Smooth muscle cell (in vitro differentiated cells): ENCODE results near the gene HEBP1. TPM values are rescaled to one million over a fixed set of nuclear protein-coding genes. Genes with fewer than 3 reads are reported as not detected.

Experiments used
- DNase-seq: peaks from one replicate; lab custom pipeline; 2025; ENCODE audit not compliant: unreplicated experiment; lab: John Stamatoyannopoulos, UW
- H2AFZ ChIP-seq: fragments of 200-600 bp; sonication (generic); 2 replicates; pipeline ENCODE4 v1.6.0; 2016; ENCODE audit warnings: antibody characterized with exemption, low read depth, mild to moderate bottlenecking
- H3F3A ChIP-seq: fragments of 200-600 bp; sonication (generic); 2 replicates; pipeline ENCODE4 v1.6.0; 2017; ENCODE audit warnings: antibody characterized with exemption, low read depth
- H3K27ac ChIP-seq: fragments of 200-600 bp; sonication (generic); 2 replicates; pipeline ENCODE4 v1.5.1; 2016; ENCODE audit warnings: low read depth, mild to moderate bottlenecking
- H3K27me3 ChIP-seq: fragments of 200-600 bp; sonication (generic); 2 replicates; pipeline ENCODE4 v1.6.1; 2016; ENCODE audit warnings: low read depth, mild to moderate bottlenecking
- H3K36me3 ChIP-seq: fragments of 200-600 bp; sonication (generic); 2 replicates; pipeline ENCODE4 v1.5.1; 2016; ENCODE audit warnings: low read depth
- H3K4me1 ChIP-seq: fragments of 200-600 bp; sonication (generic); 2 replicates; pipeline ENCODE4 v1.5.1; 2016; ENCODE audit warnings: low read depth
- H3K4me2 ChIP-seq: fragments of 200-600 bp; sonication (generic); 2 replicates; pipeline ENCODE4 v1.6.0; 2016; ENCODE audit warnings: mild to moderate bottlenecking
- H3K4me3 ChIP-seq: fragments of 200-600 bp; sonication (generic); 2 replicates; pipeline ENCODE4 v1.5.1; 2016; ENCODE audit warnings: mild to moderate bottlenecking
- H3K79me2 ChIP-seq: fragments of 200-600 bp; sonication (generic); 2 replicates; pipeline ENCODE4 v1.6.0; 2016; ENCODE audit warnings: low read depth, mild to moderate bottlenecking
- H3K9ac ChIP-seq: fragments of 200-600 bp; sonication (generic); 2 replicates; pipeline ENCODE4 v1.6.0; 2016; ENCODE audit warnings: low read depth
- H3K9me3 ChIP-seq: fragments of 200-600 bp; sonication (generic); replicated peaks from 2 replicates; pipeline ENCODE4 v1.5.1; 2016; ENCODE audit warnings: low read depth
- H4K20me1 ChIP-seq: fragments of 200-600 bp; sonication (generic); 2 replicates; pipeline ENCODE4 v1.6.0; 2016; ENCODE audit warnings: low read depth
- WGBS: methylation state at CpG from one replicate; pipeline ENCODE4 v1.1.7; 2016; ENCODE audit warnings: low lambda C conversion rate; 5-methylcytosine and 5-hydroxymethylcytosine counted together
- polyA plus RNA-seq: library from polyadenylated mRNA; unstranded; fragments of >200 nt; fragmentation: Nextera tagmentation; extraction: Ambion mirVana; gene quantifications from 2 replicates; pipeline ENCODE4 v1.2.1, GENCODE V29; 2016
- total RNA-seq: library from RNA; depleted of rRNA; stranded (reverse); fragments of >200 nt; gene quantifications from 2 replicates; pipeline ENCODE4 v1.2.3, GENCODE V29; 2014
- TF ChIP-seq, protein P1 (sequence below): fragments of 200-600 bp; sonication (generic); IDR thresholded peaks from 2 replicates; pipeline ENCODE4 v1.5.1; 2017; ENCODE audit warnings: borderline replicate concordance, mild to moderate bottlenecking, antibody characterized with exemption; ENCODE audit not compliant: insufficient read depth, poor library complexity, severe bottlenecking

Gene HEBP1
- total and polyA plus RNA-seq, 2 experiments from 2014 or later: 16.1 to 55.8 TPM

DNA sequence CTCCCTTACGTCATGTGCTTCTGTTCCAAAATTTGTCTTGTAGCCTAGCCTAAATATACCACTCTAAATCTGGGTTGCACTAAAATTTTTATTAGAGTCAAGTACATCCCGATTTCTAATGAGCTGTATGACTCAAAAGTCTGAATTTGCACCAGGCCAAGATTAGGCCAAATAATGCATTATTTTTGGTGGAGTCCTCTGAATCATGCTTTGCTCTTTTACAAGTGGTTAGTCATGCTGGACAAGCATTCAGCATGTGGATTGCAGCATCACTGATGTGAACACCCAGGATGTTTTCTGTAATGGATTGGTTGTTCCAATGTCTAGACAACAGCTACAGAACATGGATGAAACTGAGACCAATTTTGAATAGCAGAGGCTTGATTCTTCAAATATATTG lies 23.7 kb downstream of the HEBP1 start:
- no peak for DNase-seq
- H3K9ac ChIP-seq: peak overlapping the region; percentile 71
- H3K4me1 ChIP-seq: no peaks in the 10 kb centered on the region
- H4K20me1 ChIP-seq: no peaks in the 10 kb centered on the region
- 31% methylated on average over 2 of the region's 2 CpGs for WGBS
- H3K36me3 ChIP-seq: peaks cover 20% of the 10 kb centered on the region
- peaks cover 31% of the 10 kb centered on the region for H3F3A ChIP-seq
- H3K4me3 ChIP-seq: no peak overlapping the region
- H3K27ac ChIP-seq: peak overlapping the region; percentile 94
- H3K4me2 ChIP-seq: peak overlapping the region; percentile 55
- H3K27me3 ChIP-seq: no peaks in the 10 kb centered on the region
- no peaks in the 10 kb centered on the region for H3K9me3 ChIP-seq
- H2AFZ ChIP-seq: no peak overlapping the region
- H3K79me2 ChIP-seq: no peaks in the 10 kb centered on the region
- TF ChIP-seq, protein P1, sequence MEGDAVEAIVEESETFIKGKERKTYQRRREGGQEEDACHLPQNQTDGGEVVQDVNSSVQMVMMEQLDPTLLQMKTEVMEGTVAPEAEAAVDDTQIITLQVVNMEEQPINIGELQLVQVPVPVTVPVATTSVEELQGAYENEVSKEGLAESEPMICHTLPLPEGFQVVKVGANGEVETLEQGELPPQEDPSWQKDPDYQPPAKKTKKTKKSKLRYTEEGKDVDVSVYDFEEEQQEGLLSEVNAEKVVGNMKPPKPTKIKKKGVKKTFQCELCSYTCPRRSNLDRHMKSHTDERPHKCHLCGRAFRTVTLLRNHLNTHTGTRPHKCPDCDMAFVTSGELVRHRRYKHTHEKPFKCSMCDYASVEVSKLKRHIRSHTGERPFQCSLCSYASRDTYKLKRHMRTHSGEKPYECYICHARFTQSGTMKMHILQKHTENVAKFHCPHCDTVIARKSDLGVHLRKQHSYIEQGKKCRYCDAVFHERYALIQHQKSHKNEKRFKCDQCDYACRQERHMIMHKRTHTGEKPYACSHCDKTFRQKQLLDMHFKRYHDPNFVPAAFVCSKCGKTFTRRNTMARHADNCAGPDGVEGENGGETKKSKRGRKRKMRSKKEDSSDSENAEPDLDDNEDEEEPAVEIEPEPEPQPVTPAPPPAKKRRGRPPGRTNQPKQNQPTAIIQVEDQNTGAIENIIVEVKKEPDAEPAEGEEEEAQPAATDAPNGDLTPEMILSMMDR: no peak

- Histone ChIP-seq H3F3A (peaks cover 26% of the 10 kb centered on the region), H3K4me3 (no peak overlapping the region), H3K27ac (peak overlapping the region; percentile 94), H4K20me1 (no peaks in the 10 kb centered on the region), H3K4me1 (no peaks in the 10 kb centered on the region), H3K9me3 (no peaks in the 10 kb centered on the region), H3K4me2 (no peak overlapping the region), H2AFZ (no peak overlapping the region), H3K27me3 (no peaks in the 10 kb centered on the region), H3K79me2 (no peaks in the 10 kb centered on the region), H3K36me3 (peaks cover 20% of the 10 kb centered on the region), H3K9ac (peak overlapping the region; percentile 59)
- TF ChIP-seq, protein P1: peak; percentile 22
- 83% methylated on average over 14 of the region's 14 CpGs for WGBS
- DNase-seq: no peak
Measured at GRCh38 chr12:12975322-12976077, 24.6 kb downstream of the HEBP1 start.

- Histone ChIP-seq H3K27ac (no peak overlapping the region), H3K4me3 (no peak overlapping the region), H3K36me3 (peaks cover 20% of the 10 kb centered on the region), H3K4me2 (no peak overlapping the region), H2AFZ (no peak overlapping the region), H3K9me3 (no peaks in the 10 kb centered on the region), H3K4me1 (no peaks in the 10 kb centered on the region), H3K27me3 (no peaks in the 10 kb centered on the region), H3K9ac (no peak overlapping the region), H4K20me1 (no peaks in the 10 kb centered on the region), H3F3A (peaks cover 20% of the 10 kb centered on the region), H3K79me2 (no peaks in the 10 kb centered on the region)
- no peak for DNase-seq
- 96% methylated on average over 4 of the region's 4 CpGs for WGBS
- TF ChIP-seq, protein P1: no peak
Measured at GRCh38 chr12:12974211-12974610, 25.9 kb downstream of the HEBP1 start.

DNA sequence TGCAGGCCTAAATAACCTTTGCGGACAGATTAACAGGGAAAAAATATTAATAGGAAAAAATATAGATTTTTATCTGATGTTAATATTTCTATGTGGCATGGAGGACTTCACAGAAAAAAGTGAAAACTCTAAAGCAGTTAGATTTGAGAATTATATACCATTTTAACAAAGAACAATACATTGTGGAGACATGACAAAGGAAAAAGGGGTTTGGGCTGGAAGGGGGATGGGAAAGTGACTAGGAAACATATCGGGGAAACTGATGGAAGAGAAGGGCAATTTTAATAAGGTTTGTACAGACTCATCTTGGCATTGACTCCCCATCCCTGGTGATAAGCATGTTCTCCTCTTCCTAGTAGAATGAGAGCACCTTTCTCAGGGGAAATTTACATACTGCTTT lies 27.0 kb downstream of the HEBP1 start:
- 92% methylated on average over 2 of the region's 2 CpGs for WGBS
- H3K36me3 ChIP-seq: peaks cover 20% of the 10 kb centered on the region

More for the DNA sequence above, 27.0 kb downstream of the HEBP1 start:
- Histone ChIP-seq H2AFZ (no peak overlapping the region), H3K4me2 (no peak overlapping the region), H3K27me3 (no peaks in the 10 kb centered on the region), H3F3A (peaks cover 20% of the 10 kb centered on the region), H3K9me3 (no peaks in the 10 kb centered on the region), H3K9ac (no peak overlapping the region), H3K79me2 (no peaks in the 10 kb centered on the region), H3K27ac (no peak overlapping the region), H3K4me1 (no peaks in the 10 kb centered on the region), H4K20me1 (no peaks in the 10 kb centered on the region), H3K4me3 (no peak overlapping the region)
- TF ChIP-seq, protein P1: no peak
- DNase-seq: no peak
